Stomach smooth muscle (tissue), 2 donors: Measurements from ENCODE around the gene MOB3C.
"Not testable (repeated sequence)": the region's sequence is repeated elsewhere in the genome, so short reads cannot be mapped to it uniquely, and the experiment has no call there.

Experiments
- H3K27ac ChIP-seq: one replicate; pipeline ENCODE4 v1.7.0; 2013; ENCODE audit warnings: mild to moderate bottlenecking, low read length, inconsistent platforms
- H3K27me3 ChIP-seq, 2 donors: one replicate each; pipeline ENCODE4 v1.7.0; 2013; ENCODE audit warnings: low read length in 2 of 2; ENCODE audit not compliant: insufficient read depth in 2 of 2, control insufficient read depth in 1 of 2
- H3K36me3 ChIP-seq, 2 donors: one replicate each; pipeline ENCODE4 v1.7.0; 2013; ENCODE audit warnings: low read length in 2 of 2; ENCODE audit not compliant: control insufficient read depth in 2 of 2, insufficient read depth in 2 of 2
- H3K4me1 ChIP-seq: one replicate; pipeline ENCODE4 v1.7.0; 2013; ENCODE audit warnings: low read length; ENCODE audit not compliant: control insufficient read depth, insufficient read depth
- H3K4me3 ChIP-seq, 2 donors: one replicate each; pipeline ENCODE4 v1.7.0; 2013; ENCODE audit warnings: low read length in 2 of 2
- H3K9ac ChIP-seq, 2 donors: one replicate each; pipeline ENCODE4 v1.7.0; 2013; ENCODE audit warnings: low read length in 2 of 2, mild to moderate bottlenecking in 1 of 2
- H3K9me3 ChIP-seq, 2 donors: one replicate each; pipeline ENCODE4 v1.7.0; 2013; ENCODE audit warnings: low read length in 2 of 2; ENCODE audit not compliant: control insufficient read depth in 2 of 2
- donor health status: healthy.
- donor health status: Pancreatic carcinoma.

MOB3C gene

DNA sequence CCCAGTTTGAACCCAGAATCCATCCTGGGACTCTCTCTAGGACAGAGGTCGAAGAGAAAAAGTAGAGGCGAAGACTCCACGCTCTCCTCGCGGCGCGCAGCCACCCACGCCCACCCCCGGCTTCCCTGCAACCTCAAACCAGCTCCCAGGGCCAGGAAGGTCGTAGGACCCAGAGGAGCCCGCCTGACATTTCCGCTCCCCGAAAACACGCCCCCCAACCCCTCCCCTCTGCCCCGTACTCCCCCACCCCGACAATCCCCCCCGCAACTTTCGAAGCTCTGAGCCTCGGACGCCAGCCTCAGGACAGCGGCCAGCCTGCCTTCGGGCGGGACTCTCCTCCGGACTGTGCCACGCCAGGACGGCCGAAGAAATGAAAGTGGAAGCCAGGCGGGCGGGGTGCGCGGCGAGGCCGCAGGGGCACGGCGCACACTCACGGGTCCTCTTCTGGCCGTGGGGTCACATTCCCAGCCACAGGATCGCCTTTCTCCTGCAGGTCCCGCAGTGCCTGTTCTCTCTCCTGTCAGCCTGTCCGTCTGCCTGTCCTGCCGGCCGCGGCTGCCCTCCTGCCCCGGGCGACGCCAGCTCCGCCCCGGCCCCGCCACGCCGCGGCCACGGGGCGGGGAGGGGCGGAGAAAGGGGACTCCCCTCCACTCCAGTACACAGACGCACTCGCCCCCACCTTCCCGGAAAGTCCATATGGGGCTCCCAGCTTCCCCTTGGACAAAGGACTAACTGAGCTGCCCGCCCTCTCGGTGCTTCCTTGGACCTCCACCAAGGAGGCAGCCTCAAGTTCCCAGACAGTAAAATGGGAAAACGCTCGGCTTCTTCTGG lies at the start of gene MOB3C:
Gene MOB3C, minus strand, starts transcription at position 535 of the 831 bp plus-strand sequence. CDS start 3,490 bp downstream, outside the sequence.
- Histone ChIP-seq H3K27me3 (no peaks in the 10 kb centered on the region), H3K9me3 (no peaks in the 10 kb centered on the region)

DNA sequence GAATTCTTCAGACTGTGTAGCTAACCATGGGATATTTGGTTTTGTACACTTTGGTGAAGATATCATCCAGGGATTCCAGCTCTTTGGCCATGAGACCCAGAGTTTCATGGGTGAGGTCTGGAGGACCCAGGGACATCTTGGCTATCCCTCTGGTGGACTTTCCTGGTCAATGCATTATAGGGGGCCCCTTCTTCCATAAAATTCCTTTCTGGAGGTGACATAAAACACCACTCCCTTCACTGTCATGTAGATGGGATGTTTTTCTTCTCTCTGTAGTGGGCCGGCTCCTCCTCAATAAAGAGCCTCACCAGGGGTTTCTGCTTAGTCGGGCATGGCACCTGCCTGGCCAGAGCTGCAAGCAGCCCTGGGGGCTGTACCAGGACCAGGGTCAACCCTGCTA lies 49.4 kb upstream of the MOB3C start:
- H3K4me3 ChIP-seq: peak overlapping the region in 1 of 2 donors; percentile 96
- no peaks in the 10 kb centered on the region for H3K27me3 ChIP-seq
- no peak overlapping the region for H3K27ac ChIP-seq
- H3K36me3 ChIP-seq: peaks cover 13 to 16% of the 10 kb centered on the region in 2 donors
- peaks cover 38% of the 10 kb centered on the region for H3K4me1 ChIP-seq
- H3K9me3 ChIP-seq: no peaks in the 10 kb centered on the region
- H3K9ac ChIP-seq: peak overlapping the region; percentile 29 to 74

More for the DNA sequence above, at the start of gene MOB3C:
- Histone ChIP-seq H3K36me3 (peaks cover 0 to 2% of the 10 kb centered on the region in 2 donors), H3K4me1 (peaks cover 50% of the 10 kb centered on the region), H3K9ac (peak within 1 kb of the TSS; percentile 80 to 85), H3K27ac (peak within 1 kb of the TSS; percentile 87), H3K4me3 (peak within 1 kb of the TSS; percentile 74 to 94)

DNA sequence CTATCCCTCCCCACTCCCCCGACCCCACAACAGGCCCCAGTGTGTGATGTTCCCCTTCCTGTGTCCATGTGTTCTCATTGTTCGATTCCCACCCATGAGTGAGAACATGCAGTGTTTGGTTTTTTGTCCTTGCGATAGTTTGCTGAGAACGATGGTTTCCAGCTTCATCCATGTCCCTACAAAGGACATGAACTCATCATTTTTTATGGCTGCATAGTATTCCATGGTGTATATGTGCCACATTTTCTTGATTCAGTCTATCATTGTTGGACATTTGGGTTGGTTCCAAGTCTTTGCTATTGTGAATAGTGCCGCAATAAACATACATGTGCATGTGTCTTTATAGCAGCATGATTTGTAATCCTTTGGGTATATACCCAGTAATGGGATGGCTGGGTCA lies 46.3 kb upstream of the MOB3C start:
- H3K27me3 ChIP-seq, H3K27ac ChIP-seq, H3K9me3 ChIP-seq, H3K9ac ChIP-seq, H3K4me3 ChIP-seq: not testable (repeated sequence)
- peaks cover 19 to 26% of the 10 kb centered on the region in 2 donors for H3K36me3 ChIP-seq
- H3K4me1 ChIP-seq: peaks cover 28% of the 10 kb centered on the region

DNA sequence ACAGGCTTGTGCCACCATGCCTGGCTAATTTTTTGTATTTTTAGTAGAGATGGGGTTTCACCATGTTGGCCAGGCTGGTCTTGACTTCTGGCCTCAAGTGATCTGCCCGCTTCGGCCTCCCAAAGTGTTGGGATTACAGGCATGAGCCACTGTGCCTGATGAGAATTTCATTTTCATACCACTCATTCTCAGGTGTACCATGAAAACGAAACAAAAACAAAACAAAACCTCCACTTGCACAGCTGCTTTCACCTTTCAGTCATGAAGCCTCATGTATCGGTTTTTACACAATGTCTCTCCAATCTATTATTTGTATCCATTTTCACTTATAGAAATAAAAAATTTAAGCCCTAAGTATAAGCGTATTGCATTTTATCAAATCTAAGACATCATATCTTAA lies 43.5 kb upstream of the MOB3C start:
- H3K9me3 ChIP-seq, H3K27ac ChIP-seq, H3K4me1 ChIP-seq, H3K27me3 ChIP-seq, H3K9ac ChIP-seq, H3K4me3 ChIP-seq: not testable (repeated sequence)
- peaks cover 27 to 31% of the 10 kb centered on the region in 2 donors for H3K36me3 ChIP-seq

DNA sequence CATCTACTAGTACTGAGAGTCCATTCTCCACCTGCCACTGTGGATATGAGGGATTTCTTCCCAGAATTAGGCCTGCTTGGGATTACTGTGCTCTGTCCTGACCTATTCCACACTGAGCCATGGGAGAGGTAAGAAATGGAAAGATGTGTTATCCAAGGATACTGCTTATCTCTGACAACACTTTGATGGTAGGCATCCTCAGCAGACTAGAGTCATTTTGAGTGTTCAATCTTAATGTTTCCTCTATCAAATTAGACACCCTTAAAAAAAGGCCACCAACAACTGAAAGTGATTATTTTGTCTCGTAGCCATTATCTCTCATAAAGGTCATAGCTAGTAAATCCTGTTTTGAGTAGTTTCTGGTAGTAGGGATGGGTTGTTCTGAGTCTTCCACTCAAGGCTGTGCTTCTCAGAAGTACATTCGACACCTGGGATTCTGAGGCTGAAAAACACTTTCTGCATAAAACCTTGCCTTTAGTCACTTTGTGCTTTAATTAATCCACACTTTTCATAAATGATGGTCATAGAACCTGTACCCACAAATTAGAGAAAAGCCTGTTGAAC lies 42.8 kb upstream of the MOB3C start:
- Histone ChIP-seq H3K9ac (no peak overlapping the region), H3K4me3 (no peak overlapping the region), H3K36me3 (peaks cover 25 to 26% of the 10 kb centered on the region in 2 donors), H3K9me3 (no peaks in the 10 kb centered on the region), H3K4me1 (peaks cover 5% of the 10 kb centered on the region), H3K27me3 (no peaks in the 10 kb centered on the region), H3K27ac (no peak overlapping the region)

DNA sequence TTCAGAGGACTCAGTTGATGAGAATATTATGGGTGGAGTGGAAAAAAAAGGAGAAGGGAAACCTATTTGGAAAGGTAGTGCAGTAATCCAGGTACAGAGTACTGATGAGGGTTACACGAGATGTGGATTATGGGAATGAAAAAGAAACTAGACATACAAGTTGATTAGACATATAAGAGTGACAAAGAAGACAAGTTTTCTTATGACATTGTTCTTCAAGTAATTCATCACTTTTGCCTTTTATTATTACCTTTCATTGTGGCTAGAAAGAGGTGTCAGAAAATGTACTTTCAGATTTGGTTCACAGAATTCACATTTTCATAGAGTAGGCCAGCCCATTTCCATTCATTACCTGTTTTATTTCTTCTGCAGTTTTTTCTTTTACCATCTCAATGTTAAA lies 41.2 kb upstream of the MOB3C start:
- peaks cover 19 to 20% of the 10 kb centered on the region in 2 donors for H3K36me3 ChIP-seq
- H3K4me1 ChIP-seq: peaks cover 2% of the 10 kb centered on the region
- no peak overlapping the region for H3K4me3 ChIP-seq
- H3K27ac ChIP-seq: no peak overlapping the region
- H3K27me3 ChIP-seq: no peaks in the 10 kb centered on the region
- no peak overlapping the region for H3K9ac ChIP-seq
- H3K9me3 ChIP-seq: no peaks in the 10 kb centered on the region

DNA sequence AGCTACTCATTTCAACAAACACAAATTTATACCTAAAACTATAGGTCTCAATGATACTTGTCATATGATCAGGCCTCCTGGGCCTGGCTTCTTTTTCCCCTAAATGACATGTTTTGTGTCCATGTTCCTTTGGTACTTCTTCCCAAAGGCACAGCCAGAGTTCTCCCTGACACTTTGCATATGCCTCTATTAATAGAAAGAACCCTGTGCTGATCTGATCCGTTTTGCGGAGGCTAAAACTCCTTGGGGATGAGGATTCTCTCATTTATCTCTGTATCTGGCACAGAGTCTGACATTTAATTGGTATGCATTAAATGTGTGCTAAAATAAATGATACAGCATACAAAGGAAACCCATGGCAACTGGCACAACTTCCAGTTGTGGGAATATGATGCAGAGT lies 40.0 kb upstream of the MOB3C start:
- Histone ChIP-seq H3K9ac (no peak overlapping the region), H3K27me3 (no peaks in the 10 kb centered on the region), H3K9me3 (no peaks in the 10 kb centered on the region), H3K4me3 (no peak overlapping the region), H3K4me1 (peaks cover 2% of the 10 kb centered on the region), H3K27ac (peak overlapping the region; percentile 2), H3K36me3 (peaks cover 22 to 26% of the 10 kb centered on the region in 2 donors)

DNA sequence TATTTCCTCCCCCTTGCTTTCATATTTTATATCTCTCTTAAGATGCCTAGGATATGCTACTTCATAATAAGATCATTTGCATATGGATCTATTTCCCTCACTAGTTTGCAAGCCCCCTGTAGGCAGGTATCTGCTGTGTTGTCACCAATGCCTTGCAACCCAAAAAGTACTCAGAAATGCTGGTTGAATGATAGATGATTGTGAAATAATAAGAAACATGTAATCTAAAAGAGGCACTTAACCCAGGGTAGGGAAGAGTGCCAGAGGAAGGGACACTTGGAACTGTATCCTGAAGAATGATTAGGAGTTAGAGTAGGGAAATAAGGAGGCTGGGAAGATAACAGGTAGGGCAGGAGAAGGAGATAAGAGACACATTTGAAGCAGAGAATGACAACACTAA lies 39.2 kb upstream of the MOB3C start:
- peaks cover 2% of the 10 kb centered on the region for H3K4me1 ChIP-seq
- no peak overlapping the region for H3K9ac ChIP-seq
- no peak overlapping the region for H3K4me3 ChIP-seq
- no peaks in the 10 kb centered on the region for H3K27me3 ChIP-seq
- no peaks in the 10 kb centered on the region for H3K9me3 ChIP-seq
- H3K27ac ChIP-seq: peak overlapping the region; percentile 13
- peaks cover 22 to 26% of the 10 kb centered on the region in 2 donors for H3K36me3 ChIP-seq

DNA sequence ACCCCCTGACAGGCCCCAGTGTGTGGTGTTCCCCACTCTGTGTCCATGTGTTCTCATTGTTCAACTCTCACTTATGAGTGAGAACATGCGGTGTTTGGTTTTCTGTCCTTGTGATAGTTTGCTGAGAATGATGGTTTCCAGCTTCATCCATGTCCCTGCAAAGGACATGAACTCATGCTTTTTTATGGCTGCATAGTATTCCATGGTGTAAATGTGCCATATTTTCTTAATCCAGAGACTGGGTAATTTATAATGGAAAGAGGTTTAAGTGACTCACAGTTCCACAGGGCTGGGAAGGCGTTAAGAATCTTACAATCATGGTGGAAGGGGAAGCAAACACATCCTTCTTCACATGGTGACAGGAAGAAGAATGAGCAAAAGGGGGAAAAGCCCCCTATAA lies 38.1 kb upstream of the MOB3C start:
- H3K27me3 ChIP-seq, H3K4me1 ChIP-seq, H3K4me3 ChIP-seq, H3K27ac ChIP-seq, H3K9ac ChIP-seq, H3K9me3 ChIP-seq: not testable (repeated sequence)
- peaks cover 29 to 36% of the 10 kb centered on the region in 2 donors for H3K36me3 ChIP-seq

DNA sequence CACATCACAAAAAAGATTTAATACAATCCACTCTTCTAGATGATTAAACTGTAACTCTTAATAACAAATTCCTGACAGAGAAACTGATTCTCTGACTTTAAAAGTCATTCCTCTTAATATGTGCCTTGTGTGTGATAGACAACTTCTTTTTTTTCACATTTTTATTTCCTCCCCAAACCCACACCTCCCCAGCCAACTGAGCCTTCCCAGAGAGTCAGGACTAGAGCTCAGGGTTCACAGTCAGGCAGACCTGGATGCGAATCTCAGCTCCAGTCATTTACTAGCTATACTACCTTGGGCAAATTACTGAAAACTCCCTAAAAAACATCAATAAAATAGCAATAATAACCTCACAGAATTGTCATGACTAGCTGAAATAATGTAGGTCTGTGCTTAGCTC lies 37.4 kb upstream of the MOB3C start:
- Histone ChIP-seq H3K4me1 (peaks cover 2% of the 10 kb centered on the region), H3K36me3 (peaks cover 31 to 38% of the 10 kb centered on the region in 2 donors), H3K4me3 (peak overlapping the region in 1 of 2 donors; percentile 41), H3K27me3 (no peaks in the 10 kb centered on the region), H3K9ac (peak overlapping the region; percentile 22 to 52), H3K27ac (peak overlapping the region; percentile 37), H3K9me3 (peaks cover 0 to 6% of the 10 kb centered on the region in 2 donors)
